Measurements from ENCODE around the gene P2RX7.
"Not testable (repeated sequence)": the region's sequence is repeated elsewhere in the genome, so short reads cannot be mapped to it uniquely, and the experiment has no call there.

The P2RX7 gene

GRCh38 chr12:121154793-121155375 lies 22.2 kb downstream of the P2RX7 start:
- H2AFZ ChIP-seq (ENCODE audit: low read length) = no peak overlapping the region
- H4K20me1 ChIP-seq (ENCODE audit: insufficient read depth, low read length) = no peaks in the 10 kb centered on the region
- no peaks in the 10 kb centered on the region for H3K9me2 ChIP-seq (ENCODE audit: low read depth, low read length)
- TF ChIP-seq CTCF (IDR thresholded peaks at IDR 0.05; ENCODE audit: low read length) (no peak), EZH2 (IDR thresholded peaks at IDR 0.05; ENCODE audit: borderline replicate concordance, low read length) (no peak)
- H3K27me3 ChIP-seq (ENCODE audit: insufficient read depth, low read length) = peaks cover 6% of the 10 kb centered on the region; the same call in 1 of the 2 replicates
- no peaks in the 10 kb centered on the region for H3K79me2 ChIP-seq (ENCODE audit: insufficient read depth, low read length)
- H3F3A ChIP-seq (ENCODE audit: insufficient read depth, low read length) = no peaks in the 10 kb centered on the region
- H3K9me3 ChIP-seq (ENCODE audit: low read length) = peaks cover 7% of the 10 kb centered on the region
- H3K4me1 ChIP-seq (ENCODE audit: insufficient read depth, low read length, severe bottlenecking) = no peaks in the 10 kb centered on the region
- H3K4me2 ChIP-seq (ENCODE audit: low read length) = no peak overlapping the region
- no peak overlapping the region for H3K9ac ChIP-seq (ENCODE audit: low read length)
- peaks cover 5% of the 10 kb centered on the region; the same call in 1 of the 2 replicates for H3K36me3 ChIP-seq (ENCODE audit: insufficient read depth, low read length)
- no peak overlapping the region for H3K4me3 ChIP-seq (ENCODE audit: low read depth, low read length, poor library complexity, severe bottlenecking)
- H3K27ac ChIP-seq (ENCODE audit: low read depth, low read length, poor library complexity, severe bottlenecking) = no peak overlapping the region

GRCh38 chr12:121156365-121156764 lies 23.7 kb downstream of the P2RX7 start:
- no peak overlapping the region for H3K4me3 ChIP-seq (ENCODE audit: low read depth, low read length, poor library complexity, severe bottlenecking)
- peaks cover 5% of the 10 kb centered on the region; the same call in 1 of the 2 replicates for H3K36me3 ChIP-seq (ENCODE audit: insufficient read depth, low read length)
- H3K27me3 ChIP-seq (ENCODE audit: insufficient read depth, low read length) = peaks cover 6% of the 10 kb centered on the region; the same call in 1 of the 2 replicates
- TF ChIP-seq EZH2 (IDR thresholded peaks at IDR 0.05; ENCODE audit: borderline replicate concordance, low read length) (no peak), CTCF (IDR thresholded peaks at IDR 0.05; ENCODE audit: low read length) (no peak)
- H3K4me1 ChIP-seq (ENCODE audit: insufficient read depth, low read length, severe bottlenecking) = no peaks in the 10 kb centered on the region
- H3K79me2 ChIP-seq (ENCODE audit: insufficient read depth, low read length) = no peaks in the 10 kb centered on the region
- no peaks in the 10 kb centered on the region for H3F3A ChIP-seq (ENCODE audit: insufficient read depth, low read length)
- H3K9me2 ChIP-seq (ENCODE audit: low read depth, low read length) = no peaks in the 10 kb centered on the region
- H3K9me3 ChIP-seq (ENCODE audit: low read length) = peaks cover 7% of the 10 kb centered on the region
- no peak overlapping the region for H3K4me2 ChIP-seq (ENCODE audit: low read length)
- H2AFZ ChIP-seq (ENCODE audit: low read length) = no peak overlapping the region
- no peak overlapping the region for H3K9ac ChIP-seq (ENCODE audit: low read length)
- no peaks in the 10 kb centered on the region for H4K20me1 ChIP-seq (ENCODE audit: insufficient read depth, low read length)
- H3K27ac ChIP-seq (ENCODE audit: low read depth, low read length, poor library complexity, severe bottlenecking) = no peak overlapping the region

GRCh38 chr12:121158085-121158484 lies 25.4 kb downstream of the P2RX7 start:
- peaks cover 6% of the 10 kb centered on the region; the same call in 1 of the 2 replicates for H3K27me3 ChIP-seq (ENCODE audit: insufficient read depth, low read length)
- no peaks in the 10 kb centered on the region for H3K9me2 ChIP-seq (ENCODE audit: low read depth, low read length)
- H3K9me3 ChIP-seq (ENCODE audit: low read length) = peaks cover 7% of the 10 kb centered on the region
- TF ChIP-seq CTCF (IDR thresholded peaks at IDR 0.05; ENCODE audit: low read length) (no peak), EZH2 (IDR thresholded peaks at IDR 0.05; ENCODE audit: borderline replicate concordance, low read length) (no peak)
- H3K4me3 ChIP-seq (ENCODE audit: low read depth, low read length, poor library complexity, severe bottlenecking) = no peak overlapping the region
- peaks cover 5% of the 10 kb centered on the region; the same call in 1 of the 2 replicates for H3K36me3 ChIP-seq (ENCODE audit: insufficient read depth, low read length)
- no peak overlapping the region for H2AFZ ChIP-seq (ENCODE audit: low read length)
- H3K27ac ChIP-seq (ENCODE audit: low read depth, low read length, poor library complexity, severe bottlenecking) = no peak overlapping the region
- H3K4me1 ChIP-seq (ENCODE audit: insufficient read depth, low read length, severe bottlenecking) = no peaks in the 10 kb centered on the region
- H3K9ac ChIP-seq (ENCODE audit: low read length) = no peak overlapping the region
- H4K20me1 ChIP-seq (ENCODE audit: insufficient read depth, low read length) = no peaks in the 10 kb centered on the region
- no peaks in the 10 kb centered on the region for H3F3A ChIP-seq (ENCODE audit: insufficient read depth, low read length)
- no peak overlapping the region for H3K4me2 ChIP-seq (ENCODE audit: low read length)
- no peaks in the 10 kb centered on the region for H3K79me2 ChIP-seq (ENCODE audit: insufficient read depth, low read length)

- H3K9ac ChIP-seq (ENCODE audit: low read length); H3F3A ChIP-seq (ENCODE audit: insufficient read depth, low read length); H3K36me3 ChIP-seq (ENCODE audit: insufficient read depth, low read length); H4K20me1 ChIP-seq (ENCODE audit: insufficient read depth, low read length); H3K4me1 ChIP-seq (ENCODE audit: insufficient read depth, low read length, severe bottlenecking); H3K4me3 ChIP-seq (ENCODE audit: low read depth, low read length, poor library complexity, severe bottlenecking); H3K79me2 ChIP-seq (ENCODE audit: insufficient read depth, low read length); H3K27me3 ChIP-seq (ENCODE audit: insufficient read depth, low read length); H2AFZ ChIP-seq (ENCODE audit: low read length); H3K27ac ChIP-seq (ENCODE audit: low read depth, low read length, poor library complexity, severe bottlenecking); H3K9me3 ChIP-seq (ENCODE audit: low read length); H3K9me2 ChIP-seq (ENCODE audit: low read depth, low read length); H3K4me2 ChIP-seq (ENCODE audit: low read length): not testable (repeated sequence)
Measured at GRCh38 chr12:121158728-121159351, 26.2 kb downstream of the P2RX7 start.

All from OCI-LY1 (cell line).